A673 (cell line): ENCODE data around the gene PRTN3. TPM values are rescaled to one million over a fixed set of nuclear protein-coding genes. Genes with fewer than 3 reads are reported as not detected.

Experiments used
- BruUV-seq: library from RNA; stranded (reverse); fragments of 400-500 nt; replicated peaks from 2 replicates; lab custom pipeline; 2021; lab: Mats Ljungman, UMichigan
- CTCF ChIA-PET: fragments of 300-600 bp; sonication (Branson Sonifier 250); formaldehyde crosslinking; loops from one replicate; lab custom pipeline; 2022; ENCODE audit warnings: antibody characterized with exemption; lab: Charles Lee
- POLR2A ChIA-PET: fragments of 300-600 bp; sonication (Branson Sonifier 250); formaldehyde crosslinking; loops from one replicate; lab custom pipeline; 2022; ENCODE audit warnings: antibody characterized with exemption; ENCODE audit not compliant: low non-redundant PET; lab: Charles Lee
- DNase-seq: peaks from one replicate; pipeline ENCODE4 v3.0.0-alpha.2; 2015; ENCODE audit warnings: low spot score
- H3K27ac ChIP-seq: fragments of 200-600 bp; sonication (generic); 2 replicates; pipeline ENCODE4 v1.5.1; 2016; ENCODE audit warnings: mixed run types, low read depth, mild to moderate bottlenecking, mixed read lengths, antibody characterized with exemption, low read length; ENCODE audit not compliant: poor library complexity, severe bottlenecking
- H3K27me3 ChIP-seq: fragments of 200-600 bp; sonication (generic); replicated peaks from 2 replicates; pipeline ENCODE4 v1.6.1; 2017; ENCODE audit warnings: mixed run types, low read depth, mild to moderate bottlenecking, mixed read lengths, antibody characterized with exemption, low read length; ENCODE audit not compliant: insufficient read depth, poor library complexity
- H3K36me3 ChIP-seq: fragments of 200-600 bp; sonication (generic); 2 replicates; pipeline ENCODE4 v1.6.1; 2016; ENCODE audit warnings: mixed run types, mild to moderate bottlenecking, mixed read lengths, antibody characterized with exemption, low read length; ENCODE audit not compliant: insufficient read depth, poor library complexity, severe bottlenecking
- H3K4me1 ChIP-seq: fragments of 200-600 bp; sonication (generic); 2 replicates; pipeline ENCODE4 v1.6.1; 2017; ENCODE audit warnings: mixed run types, mild to moderate bottlenecking, mixed read lengths, antibody characterized with exemption, low read length; ENCODE audit not compliant: insufficient read depth, poor library complexity, severe bottlenecking
- H3K4me3 ChIP-seq: fragments of 200-600 bp; sonication (generic); 2 replicates; pipeline ENCODE4 v1.5.1; 2016; ENCODE audit warnings: low read depth, mixed run types, mild to moderate bottlenecking, mixed read lengths, low read length; ENCODE audit not compliant: poor library complexity, severe bottlenecking
- H3K9me3 ChIP-seq: fragments of 200-600 bp; sonication (generic); 2 replicates; pipeline ENCODE4 v1.6.1; 2016; ENCODE audit warnings: mixed run types, low read depth, mild to moderate bottlenecking, mixed read lengths, antibody characterized with exemption, low read length; ENCODE audit not compliant: poor library complexity, severe bottlenecking
- EZH2 ChIP-seq: fragments of 200-600 bp; sonication (generic); IDR thresholded peaks from 2 replicates; pipeline ENCODE4 v1.6.1; 2017; ENCODE audit warnings: borderline replicate concordance, low read depth, mild to moderate bottlenecking, mixed read lengths, antibody characterized with exemption, low read length; ENCODE audit not compliant: poor library complexity, severe bottlenecking
- intact Hi-C: fragments of 100-400 bp; cut with micrococcal nuclease; formaldehyde crosslinking; loops from one replicate; pipeline ENCODE4 v1.10.0; 2022; ENCODE audit not compliant: unreplicated experiment
- total RNA-seq: library from RNA; stranded (reverse); gene quantifications from 2 replicates; pipeline ENCODE4 v1.2.3, GENCODE V29; 2021
- TF ChIP-seq, protein P1 (sequence below): fragments of 300-800, 200-600 bp; sonication (generic); conservative IDR thresholded peaks from 2 replicates; pipeline ENCODE4 v1.5.1; 2017; ENCODE audit warnings: low read depth, mild to moderate bottlenecking, antibody characterized with exemption, low read length, moderate library complexity, mixed read lengths

Gene PRTN3
- total RNA-seq, 1 experiment from 2014 or later = not detected

DNA sequence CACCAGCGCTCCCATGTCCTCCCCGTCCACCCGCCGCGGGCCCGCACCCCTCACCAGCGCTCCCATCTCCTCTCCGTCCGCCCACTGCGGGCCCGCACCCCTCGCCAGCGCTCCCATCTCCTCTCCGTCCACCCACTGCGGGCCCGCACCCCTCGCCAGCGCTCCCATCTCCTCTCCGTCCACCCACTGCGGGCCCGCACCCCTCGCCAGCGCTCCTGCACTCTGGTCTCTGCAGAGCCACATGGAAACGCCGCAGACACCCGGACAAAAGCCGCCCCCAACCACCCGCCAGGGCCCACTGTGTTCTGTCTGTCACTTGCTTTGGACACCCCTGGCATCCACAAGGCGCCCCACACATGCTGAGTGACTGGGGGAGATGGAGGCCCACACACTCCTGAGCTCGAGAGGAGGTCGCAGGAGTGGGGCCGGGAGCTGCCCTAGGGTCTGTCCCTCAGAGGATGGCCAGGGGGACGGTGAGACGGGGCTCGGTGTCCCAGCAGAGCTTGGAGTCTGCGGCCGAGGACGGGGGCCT lies 26.0 kb downstream of the PRTN3 start:
- Histone ChIP-seq H3K4me1 (peaks cover 57% of the 10 kb centered on the region), H3K4me3 (no peak overlapping the region), H3K36me3 (peaks cover 26% of the 10 kb centered on the region), H3K27ac (peak overlapping the region; percentile 28), H3K27me3 (no peaks in the 10 kb centered on the region), H3K9me3 (no peaks in the 10 kb centered on the region)
- ChIA-PET CTCF (interaction anchor here (0.7 kb wide), 1 partner anchor 134 kb away, joined by 3 read pairs; no protein-coding TSS in a partner anchor), POLR2A (interaction anchor here (0.6 to 0.7 kb wide), 2 partner anchors 48 to 121 kb away, joined by 8 to 9 read pairs; no protein-coding TSS in a partner anchor)
- TF ChIP-seq, protein P1, sequence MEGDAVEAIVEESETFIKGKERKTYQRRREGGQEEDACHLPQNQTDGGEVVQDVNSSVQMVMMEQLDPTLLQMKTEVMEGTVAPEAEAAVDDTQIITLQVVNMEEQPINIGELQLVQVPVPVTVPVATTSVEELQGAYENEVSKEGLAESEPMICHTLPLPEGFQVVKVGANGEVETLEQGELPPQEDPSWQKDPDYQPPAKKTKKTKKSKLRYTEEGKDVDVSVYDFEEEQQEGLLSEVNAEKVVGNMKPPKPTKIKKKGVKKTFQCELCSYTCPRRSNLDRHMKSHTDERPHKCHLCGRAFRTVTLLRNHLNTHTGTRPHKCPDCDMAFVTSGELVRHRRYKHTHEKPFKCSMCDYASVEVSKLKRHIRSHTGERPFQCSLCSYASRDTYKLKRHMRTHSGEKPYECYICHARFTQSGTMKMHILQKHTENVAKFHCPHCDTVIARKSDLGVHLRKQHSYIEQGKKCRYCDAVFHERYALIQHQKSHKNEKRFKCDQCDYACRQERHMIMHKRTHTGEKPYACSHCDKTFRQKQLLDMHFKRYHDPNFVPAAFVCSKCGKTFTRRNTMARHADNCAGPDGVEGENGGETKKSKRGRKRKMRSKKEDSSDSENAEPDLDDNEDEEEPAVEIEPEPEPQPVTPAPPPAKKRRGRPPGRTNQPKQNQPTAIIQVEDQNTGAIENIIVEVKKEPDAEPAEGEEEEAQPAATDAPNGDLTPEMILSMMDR = no peak
- no peak for TF ChIP-seq EZH2
- no TSS peak for BruUV-seq
- no peak for DNase-seq
- intact Hi-C loops = loop anchor here (10.0 kb wide), 1 partner anchor 378 kb away; the partner anchor contains the start of genes ATP5F1D and MIDN

DNA sequence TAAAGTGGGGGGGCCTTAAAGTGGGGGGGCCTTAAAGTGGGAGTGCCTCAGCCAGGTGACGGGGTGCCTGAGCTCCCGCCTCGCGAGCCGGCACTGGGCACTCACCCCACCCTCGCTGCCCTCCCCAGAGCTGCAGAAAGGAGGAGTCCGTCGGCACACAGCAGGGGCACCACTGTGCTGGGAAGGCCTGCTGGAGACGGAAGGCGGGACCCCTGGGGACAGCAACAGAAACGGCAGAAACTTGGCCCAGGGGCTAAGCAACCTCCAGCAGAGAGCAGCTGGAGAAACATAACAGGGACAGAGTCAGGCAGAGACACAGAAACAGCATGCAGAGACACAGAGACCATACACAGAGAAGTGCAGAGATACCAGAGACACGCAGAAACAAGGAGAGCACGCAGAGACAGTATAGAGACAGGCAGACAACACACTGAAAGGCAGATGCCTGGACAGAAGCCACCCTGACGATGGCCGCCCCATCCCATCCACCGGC lies 26.5 kb downstream of the PRTN3 start:
- intact Hi-C loops = loop anchor here (10.0 kb wide), 1 partner anchor 377 kb away; the partner anchor contains the start of genes ATP5F1D and MIDN
- CTCF ChIA-PET = interaction anchor here (0.7 kb wide), 1 partner anchor 134 kb away, joined by 3 read pairs; no protein-coding TSS in a partner anchor
- peaks cover 62% of the 10 kb centered on the region for H3K4me1 ChIP-seq

GRCh38 chr19:867855-868457 lies 27.2 kb downstream of the PRTN3 start:
- Histone ChIP-seq H3K27me3 (no peaks in the 10 kb centered on the region), H3K27ac (peak overlapping the region; percentile 37), H3K4me3 (no peak overlapping the region), H3K4me1 (peaks cover 61% of the 10 kb centered on the region), H3K36me3 (peaks cover 26% of the 10 kb centered on the region), H3K9me3 (no peaks in the 10 kb centered on the region)
- intact Hi-C loops = loop anchor here (10.0 kb wide), 1 partner anchor 377 kb away; the partner anchor contains the start of genes ATP5F1D and MIDN
- no peak for DNase-seq
- TF ChIP-seq EZH2 = no peak
- TF ChIP-seq, protein P1 = no peak
- POLR2A ChIA-PET = no interaction called here
- CTCF ChIA-PET = no interaction called here
- BruUV-seq = no TSS peak

More for the DNA sequence above, 26.5 kb downstream of the PRTN3 start:
- no peak overlapping the region for H3K4me3 ChIP-seq
- no peaks in the 10 kb centered on the region for H3K9me3 ChIP-seq
- peak; percentile 89 for DNase-seq
- H3K27me3 ChIP-seq = no peaks in the 10 kb centered on the region
- POLR2A ChIA-PET = interaction anchor here (0.6 to 0.7 kb wide), 2 partner anchors 48 to 120 kb away, joined by 8 to 9 read pairs; no protein-coding TSS in a partner anchor
- TF ChIP-seq, protein P1 = no peak
- TF ChIP-seq EZH2 = no peak
- H3K36me3 ChIP-seq = peaks cover 26% of the 10 kb centered on the region
- peak overlapping the region; percentile 28 for H3K27ac ChIP-seq
- BruUV-seq = no TSS peak
